Measurements from ENCODE around the gene CTIF. TPM values are rescaled to one million over a fixed set of nuclear protein-coding genes. Genes with fewer than 3 reads are reported as not detected.

The CTIF gene
- total RNA-seq, 1 donor from 2014 or later, result 72.4 TPM

- Histone ChIP-seq H3K27me3 (no peaks in the 10 kb centered on the region), H3K9me3 (no peaks in the 10 kb centered on the region), H3K36me3 (no peaks in the 10 kb centered on the region), H3K4me3 (no peak overlapping the region), H3K27ac (no peak overlapping the region), H3K4me1 (peaks cover 43% of the 10 kb centered on the region)
- no peak for DNase-seq
- intact Hi-C loops (cut with DNase I), result no loop called here
- TF ChIP-seq CTCF (IDR thresholded peaks at IDR 0.05), result no peak
- no peak for ATAC-seq
Measured at GRCh38 chr18:48545757-48546321, 7.0 kb downstream of the CTIF start.

GRCh38 chr18:48546396-48546795, 7.6 kb downstream of the CTIF start:
- peak; percentile 18 for DNase-seq
- no peak overlapping the region for H3K4me3 ChIP-seq
- intact Hi-C loops (cut with DNase I), result no loop called here
- no peak overlapping the region for H3K27ac ChIP-seq
- no peak for TF ChIP-seq CTCF (IDR thresholded peaks at IDR 0.05)
- H3K9me3 ChIP-seq, result no peaks in the 10 kb centered on the region
- ATAC-seq, result no peak
- H3K36me3 ChIP-seq, result no peaks in the 10 kb centered on the region
- no peaks in the 10 kb centered on the region for H3K27me3 ChIP-seq
- H3K4me1 ChIP-seq, result peaks cover 43% of the 10 kb centered on the region

- H3K27ac ChIP-seq, result no peak overlapping the region
- intact Hi-C loops (cut with DNase I), result no loop called here
- TF ChIP-seq CTCF (IDR thresholded peaks at IDR 0.05), result no peak
- H3K4me3 ChIP-seq, result no peak overlapping the region
- H3K9me3 ChIP-seq, result no peaks in the 10 kb centered on the region
- H3K4me1 ChIP-seq, result peaks cover 36% of the 10 kb centered on the region
- no peaks in the 10 kb centered on the region for H3K36me3 ChIP-seq
- H3K27me3 ChIP-seq, result no peaks in the 10 kb centered on the region
- ATAC-seq, result no peak
- no peak for DNase-seq
Measured at GRCh38 chr18:48547531-48547981, 8.7 kb downstream of the CTIF start.

GRCh38 chr18:48548011-48548771, 9.4 kb downstream of the CTIF start:
- Histone ChIP-seq H3K27me3 (no peaks in the 10 kb centered on the region), H3K9me3 (no peaks in the 10 kb centered on the region), H3K4me3 (no peak overlapping the region), H3K36me3 (no peaks in the 10 kb centered on the region), H3K4me1 (peaks cover 36% of the 10 kb centered on the region), H3K27ac (no peak overlapping the region)
- DNase-seq, result peak; percentile 40
- intact Hi-C loops (cut with DNase I), result no loop called here
- no peak for TF ChIP-seq CTCF (IDR thresholded peaks at IDR 0.05)
- ATAC-seq, result peak; percentile 78

- intact Hi-C loops (cut with DNase I), result no loop called here
- no peak for DNase-seq
- Histone ChIP-seq H3K27ac (no peak overlapping the region), H3K36me3 (no peaks in the 10 kb centered on the region), H3K4me1 (peaks cover 36% of the 10 kb centered on the region), H3K4me3 (no peak overlapping the region), H3K27me3 (no peaks in the 10 kb centered on the region), H3K9me3 (no peaks in the 10 kb centered on the region)
- ATAC-seq, result no peak
- no peak for TF ChIP-seq CTCF (IDR thresholded peaks at IDR 0.05)
Measured at GRCh38 chr18:48548921-48549320, 10.1 kb downstream of the CTIF start.

Data from upper lobe of right lung (tissue), 1 donor.